Middle frontal gyrus (tissue), 1 donor: ENCODE measurements around the gene ALDH1A3.

Source experiments
- DNase-seq: peaks from one replicate; pipeline ENCODE4 v3.0.0-alpha.2; 2015; ENCODE audit warnings: low spot score; ENCODE audit errors: extremely low spot score

ALDH1A3 gene

DNA sequence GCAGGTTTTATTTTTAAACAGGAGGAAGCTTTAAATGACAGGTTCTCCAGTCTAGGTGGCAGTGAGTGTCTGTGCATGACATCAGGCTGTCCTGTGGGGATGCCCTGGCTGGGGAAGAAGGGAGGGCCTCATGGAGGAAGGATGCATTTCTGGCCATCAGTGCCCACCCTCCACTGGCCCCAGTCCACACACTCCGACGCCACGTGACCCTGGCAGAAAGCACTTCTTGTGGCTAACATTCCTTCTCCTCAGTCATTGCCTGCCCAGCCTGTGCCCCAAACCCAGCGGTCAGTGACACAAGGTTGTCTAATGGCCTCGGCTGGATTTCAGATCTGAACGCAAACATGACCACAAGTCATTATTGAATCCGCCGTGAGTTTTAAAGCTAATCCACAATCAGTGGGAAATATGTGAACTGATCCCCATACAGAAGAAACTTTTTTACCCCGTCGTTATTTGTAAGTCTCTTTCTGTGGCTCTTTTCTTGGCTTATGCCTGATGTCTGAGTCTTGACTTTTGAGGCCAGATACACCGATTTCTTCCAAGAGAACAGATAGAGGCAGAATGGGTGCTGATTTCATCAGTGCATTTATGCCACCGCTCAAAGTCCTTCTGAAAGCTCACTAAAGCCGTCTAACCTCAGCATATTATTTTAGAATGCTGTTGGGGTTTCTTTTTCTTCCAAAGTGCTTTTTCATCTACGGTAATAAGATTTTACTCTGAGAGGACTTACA lies 22.2 kb downstream of the ALDH1A3 start:
- DNase-seq, result no peak

DNA sequence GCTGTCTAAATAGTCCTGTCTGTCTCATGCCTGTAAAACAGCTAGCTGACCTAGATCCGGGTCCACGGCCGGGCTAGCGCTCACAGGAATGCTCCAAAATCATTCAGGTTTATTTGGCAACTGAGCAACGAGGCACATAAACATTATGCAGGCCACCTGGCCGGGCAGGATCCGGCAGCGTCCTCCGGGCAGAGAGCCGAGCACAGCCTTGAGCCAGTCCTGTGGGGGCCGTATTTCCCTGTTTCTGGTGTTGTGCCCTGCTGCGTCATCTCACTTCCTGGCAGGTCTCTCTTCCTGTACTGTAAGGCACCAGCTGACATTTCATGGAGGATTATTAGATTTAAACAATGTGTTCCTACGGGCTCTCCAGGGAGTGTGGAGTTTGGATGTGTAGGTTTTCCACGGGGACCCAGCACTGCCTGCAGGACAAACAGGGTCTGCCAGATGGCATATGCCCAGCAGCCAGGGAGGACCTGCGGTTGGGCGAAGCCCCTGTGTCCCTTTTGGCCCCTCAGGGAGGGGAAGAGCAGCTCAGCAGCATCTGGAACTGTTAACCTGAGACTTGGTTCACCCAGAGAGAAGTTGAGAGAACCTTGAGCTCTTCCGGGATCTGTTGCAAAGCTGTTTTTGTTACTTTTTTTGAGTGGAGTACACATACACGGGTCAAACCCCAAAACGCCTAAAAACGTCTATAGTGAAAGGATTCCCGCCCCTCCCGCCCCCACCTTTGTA lies 23.0 kb downstream of the ALDH1A3 start:
- no peak for DNase-seq

DNA sequence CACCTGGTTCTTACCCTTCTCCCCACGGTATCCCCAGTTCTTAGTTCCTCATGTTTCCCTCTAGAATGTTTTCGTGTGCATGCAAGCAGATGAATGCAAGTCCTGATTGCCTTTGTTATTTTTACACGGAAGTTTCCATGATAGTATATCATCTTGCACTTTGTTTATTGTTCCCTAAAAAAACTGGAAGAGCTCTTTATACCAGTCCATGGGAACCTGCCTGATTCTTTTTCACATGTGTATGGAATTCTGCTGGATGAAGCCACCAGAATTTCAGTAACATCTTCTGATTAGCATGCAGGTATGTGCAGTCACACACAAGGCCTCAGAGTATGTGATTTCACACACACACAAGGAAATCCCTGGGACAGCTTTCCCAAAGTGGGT lies 23.5 kb downstream of the ALDH1A3 start:
- no peak for DNase-seq

DNA sequence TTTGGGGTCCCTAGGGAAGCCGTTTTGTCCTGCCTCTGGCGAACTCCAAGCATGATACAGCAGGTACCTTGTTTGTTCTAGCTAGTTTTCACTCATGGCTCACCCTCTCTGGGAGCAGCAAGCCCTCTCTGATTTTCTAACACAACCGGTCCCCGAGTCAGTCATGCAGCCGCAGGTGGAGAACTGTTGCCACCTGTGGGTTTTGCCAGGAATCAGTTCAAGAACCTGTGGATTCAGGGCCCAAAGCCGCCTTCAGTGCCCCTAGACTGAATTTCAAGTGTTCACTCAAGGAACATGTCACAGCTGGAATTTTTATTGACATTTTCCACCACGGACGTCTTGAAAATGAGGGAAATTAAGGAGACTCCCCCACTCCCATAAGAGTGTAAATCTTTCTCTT lies 26.2 kb downstream of the ALDH1A3 start:
- DNase-seq, result no peak

DNA sequence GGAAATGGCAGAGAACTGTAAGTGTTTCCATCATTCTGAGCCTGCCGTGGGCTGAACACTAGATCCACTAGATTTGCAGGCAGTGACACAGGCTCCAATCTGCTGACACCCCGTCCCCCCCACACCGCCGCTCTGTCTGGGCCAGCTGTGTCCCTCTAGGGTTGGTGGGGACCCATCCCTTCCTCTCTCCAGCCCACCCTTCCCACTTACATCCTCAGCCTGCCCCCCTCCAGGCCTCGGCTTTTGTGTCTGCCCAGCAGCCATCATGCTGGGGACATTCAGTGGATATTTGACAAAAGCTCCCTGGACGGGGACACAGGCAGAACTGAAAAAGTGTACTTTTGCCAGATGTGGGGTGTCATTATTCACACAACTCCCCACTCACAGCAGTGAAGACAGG lies 28.8 kb downstream of the ALDH1A3 start:
- no peak for DNase-seq

DNA sequence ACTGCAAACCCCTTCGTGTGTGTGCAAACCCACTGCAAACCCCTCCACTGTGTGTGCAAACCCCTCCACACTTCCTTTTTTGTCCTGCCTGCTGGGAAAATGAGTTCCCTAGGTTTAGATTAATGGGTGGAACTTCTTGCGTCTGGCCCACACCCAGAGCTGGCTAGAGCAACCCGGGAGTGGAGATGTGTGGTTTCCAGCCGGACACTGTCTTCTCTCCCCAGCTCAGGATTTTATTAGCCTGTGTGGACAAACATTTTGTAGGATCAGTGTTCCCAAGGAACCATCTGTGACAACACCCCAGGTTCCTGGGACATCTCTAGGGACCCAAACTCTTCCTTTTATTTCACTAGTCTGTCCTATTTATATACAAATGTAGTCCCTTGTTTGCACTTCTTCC lies 29.9 kb downstream of the ALDH1A3 start:
- no peak for DNase-seq

DNA sequence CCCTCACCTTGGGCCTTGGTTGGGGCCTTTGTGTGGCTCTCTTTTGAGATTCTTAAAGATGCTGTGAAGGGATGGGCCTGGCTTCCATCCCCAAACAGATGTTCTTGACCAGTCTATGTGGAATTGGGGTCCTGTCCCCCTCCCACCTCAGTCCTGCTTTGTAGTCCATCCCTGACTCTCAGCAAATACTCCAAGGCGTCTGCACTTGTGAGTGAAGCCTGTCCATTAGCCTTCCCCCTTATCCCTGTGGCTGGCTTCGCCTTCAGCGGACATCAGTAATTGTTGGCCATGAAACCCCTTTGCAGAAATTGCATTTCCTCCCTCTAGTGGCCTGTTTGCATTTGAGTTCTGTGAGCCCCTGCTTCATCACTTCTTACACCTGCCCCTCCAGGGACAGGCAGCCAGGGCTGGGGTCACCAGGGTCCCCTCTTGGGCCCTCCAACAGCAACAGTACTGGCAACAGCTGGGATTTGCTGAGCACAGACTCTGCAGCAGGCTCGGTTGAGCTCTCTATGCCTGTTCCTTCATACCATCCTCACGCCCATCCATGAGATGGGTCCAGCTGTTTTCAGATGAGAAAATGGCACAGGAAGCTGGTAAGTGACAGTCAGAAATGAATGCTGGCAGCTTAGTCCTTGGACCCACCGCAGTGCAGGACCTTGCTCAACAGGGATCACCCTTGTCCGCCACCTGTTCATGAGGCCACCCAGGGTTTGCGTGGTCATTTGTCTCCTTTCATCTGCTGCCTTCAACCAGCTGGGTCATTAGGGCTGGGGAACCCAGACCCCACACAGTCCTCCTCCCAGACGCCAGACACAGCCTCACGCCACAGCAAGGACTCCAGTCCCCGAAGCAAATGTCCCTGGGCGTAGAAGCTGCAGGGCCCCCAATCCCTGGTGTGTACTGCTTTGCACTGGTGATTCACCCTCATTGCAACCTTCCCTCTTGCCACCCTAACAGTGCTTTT lies 30.6 kb downstream of the ALDH1A3 start:
- no peak for DNase-seq

DNA sequence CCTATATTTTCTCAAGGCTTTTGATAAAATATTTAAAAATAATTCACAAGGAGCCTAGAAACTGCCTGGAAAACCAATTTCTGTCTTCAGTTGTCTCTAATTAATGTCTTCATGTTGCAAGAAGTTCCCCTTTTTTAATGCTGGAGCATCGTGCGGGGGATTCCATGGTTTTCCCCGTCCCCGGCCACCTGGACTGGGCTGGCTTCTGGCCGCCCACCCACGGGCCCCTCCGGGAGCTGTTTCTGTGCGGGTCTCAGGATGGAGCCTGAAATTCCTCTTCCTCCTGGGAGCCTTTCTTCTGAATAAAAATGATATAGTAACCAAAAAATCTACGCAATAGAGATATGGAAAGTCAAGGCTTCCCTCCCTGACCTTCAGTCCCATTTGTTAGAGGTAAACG lies 31.5 kb downstream of the ALDH1A3 start:
- no peak for DNase-seq

DNA sequence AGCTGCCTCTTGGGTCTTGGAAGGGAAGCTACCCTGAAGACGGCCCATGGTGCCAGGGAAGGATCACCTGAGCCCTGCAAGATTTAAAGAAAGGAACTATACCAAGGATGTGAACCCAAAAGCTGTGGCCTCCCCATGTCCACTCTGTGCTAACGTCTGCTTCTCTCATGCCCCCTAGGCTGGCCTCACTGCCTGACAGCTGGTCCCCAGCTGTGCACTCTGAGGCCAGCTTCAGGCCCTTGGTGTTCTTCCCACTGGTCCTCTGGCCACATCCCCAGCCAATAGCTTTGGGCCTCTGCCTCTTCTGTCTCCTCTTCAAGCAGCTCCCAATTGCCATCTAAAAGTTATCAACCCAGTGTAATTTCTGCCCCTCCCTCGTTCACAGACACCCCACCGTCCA lies 34.3 kb downstream of the ALDH1A3 start:
- no peak for DNase-seq

DNA sequence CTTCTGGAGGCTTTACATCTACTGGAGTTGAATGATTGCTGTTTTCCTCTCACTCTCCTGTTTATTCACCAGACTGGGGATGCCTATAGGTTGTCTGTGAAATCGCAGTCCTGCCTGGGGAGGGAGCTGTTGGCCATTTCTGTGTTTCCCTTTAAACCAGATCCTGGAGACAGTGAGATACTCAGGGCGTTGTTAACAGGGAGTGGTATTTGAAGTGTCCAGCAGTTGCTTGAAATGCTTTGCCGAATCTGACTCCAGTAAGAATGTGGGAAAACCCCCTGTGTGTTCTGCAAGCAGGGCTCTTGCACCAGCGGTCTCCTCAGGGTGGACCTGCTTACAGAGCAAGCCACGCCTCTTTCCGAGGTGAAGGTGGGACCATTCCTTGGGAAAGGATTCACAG lies 35.2 kb downstream of the ALDH1A3 start:
- DNase-seq, result no peak

DNA sequence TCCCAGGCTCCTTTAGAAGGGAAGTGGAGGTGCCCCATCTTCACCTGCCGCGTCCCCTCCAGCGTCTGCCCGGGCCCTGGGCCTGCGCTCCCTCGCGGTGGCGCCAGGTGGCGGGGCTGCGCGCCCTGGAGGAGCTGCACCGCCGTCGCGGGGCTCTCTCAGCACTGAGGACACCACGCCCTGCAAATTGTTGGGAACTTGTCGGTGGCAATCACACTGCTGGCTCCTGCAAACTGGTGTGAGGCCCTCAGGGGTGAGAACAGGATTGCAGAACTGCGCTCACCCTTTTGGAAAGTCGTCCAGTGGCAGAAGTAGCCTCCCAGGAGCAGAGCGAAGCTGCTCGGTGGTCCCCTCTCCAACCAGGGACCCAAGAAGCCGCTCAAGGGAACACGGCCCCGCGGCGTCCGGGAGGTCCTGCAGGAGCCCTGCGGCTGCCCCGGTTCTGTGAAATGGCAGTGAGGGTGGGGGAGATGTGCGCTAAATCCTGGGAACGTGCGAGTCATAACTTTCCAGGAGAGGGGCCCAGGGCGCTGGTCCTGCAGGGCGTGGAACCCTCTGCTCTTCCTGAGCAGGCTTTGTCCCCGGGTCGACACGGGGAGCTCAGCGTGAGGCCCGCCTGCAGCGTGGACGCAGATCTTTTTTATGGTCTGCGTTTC lies 38.5 kb downstream of the ALDH1A3 start:
- peak; percentile 58 for DNase-seq

DNA sequence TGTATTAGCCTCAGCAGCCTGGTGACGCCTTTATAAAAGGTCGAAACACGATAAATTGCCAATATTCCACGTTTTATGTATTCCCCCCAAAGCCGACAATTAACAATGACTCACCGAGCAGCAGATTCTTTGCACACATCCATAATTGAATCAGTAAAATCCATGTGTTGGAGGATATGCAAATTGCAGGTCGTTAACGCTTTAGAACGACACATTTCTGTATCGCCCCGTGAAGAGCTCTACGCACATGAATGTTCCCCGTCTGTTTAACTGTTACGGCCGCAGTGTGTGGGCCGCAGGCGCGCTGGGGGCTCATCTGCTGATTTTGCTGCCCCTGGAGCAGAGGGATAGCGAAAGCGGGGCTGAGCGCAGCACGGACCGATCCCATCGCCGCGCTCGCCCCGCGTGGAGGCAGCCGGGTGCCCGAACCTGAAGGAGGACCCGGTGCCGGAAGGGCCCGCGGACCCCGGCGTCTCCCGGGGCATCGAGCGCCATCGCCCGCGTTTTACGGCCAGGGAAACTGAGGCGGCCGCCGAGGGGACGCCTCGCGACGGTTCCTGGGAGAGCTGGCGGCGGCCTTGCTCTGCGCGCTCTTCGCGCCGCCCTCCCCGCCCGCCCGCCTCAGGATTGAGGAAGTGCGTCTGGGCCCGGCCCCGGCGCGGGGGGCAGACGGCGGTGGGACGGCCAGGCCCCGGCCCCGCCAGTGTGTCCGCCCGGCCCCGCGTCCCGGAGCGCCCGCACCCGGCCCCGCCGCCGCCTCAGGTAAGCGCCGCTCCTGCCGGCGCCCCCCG lies 39.3 kb downstream of the ALDH1A3 start, which contains the start of gene LRRK1:
TSS of gene LRRK1 (plus strand) at position 668 of the 791 bp plus-strand sequence. CDS start 5,276 bp downstream, outside the sequence.
- DNase-seq, result no peak

DNA sequence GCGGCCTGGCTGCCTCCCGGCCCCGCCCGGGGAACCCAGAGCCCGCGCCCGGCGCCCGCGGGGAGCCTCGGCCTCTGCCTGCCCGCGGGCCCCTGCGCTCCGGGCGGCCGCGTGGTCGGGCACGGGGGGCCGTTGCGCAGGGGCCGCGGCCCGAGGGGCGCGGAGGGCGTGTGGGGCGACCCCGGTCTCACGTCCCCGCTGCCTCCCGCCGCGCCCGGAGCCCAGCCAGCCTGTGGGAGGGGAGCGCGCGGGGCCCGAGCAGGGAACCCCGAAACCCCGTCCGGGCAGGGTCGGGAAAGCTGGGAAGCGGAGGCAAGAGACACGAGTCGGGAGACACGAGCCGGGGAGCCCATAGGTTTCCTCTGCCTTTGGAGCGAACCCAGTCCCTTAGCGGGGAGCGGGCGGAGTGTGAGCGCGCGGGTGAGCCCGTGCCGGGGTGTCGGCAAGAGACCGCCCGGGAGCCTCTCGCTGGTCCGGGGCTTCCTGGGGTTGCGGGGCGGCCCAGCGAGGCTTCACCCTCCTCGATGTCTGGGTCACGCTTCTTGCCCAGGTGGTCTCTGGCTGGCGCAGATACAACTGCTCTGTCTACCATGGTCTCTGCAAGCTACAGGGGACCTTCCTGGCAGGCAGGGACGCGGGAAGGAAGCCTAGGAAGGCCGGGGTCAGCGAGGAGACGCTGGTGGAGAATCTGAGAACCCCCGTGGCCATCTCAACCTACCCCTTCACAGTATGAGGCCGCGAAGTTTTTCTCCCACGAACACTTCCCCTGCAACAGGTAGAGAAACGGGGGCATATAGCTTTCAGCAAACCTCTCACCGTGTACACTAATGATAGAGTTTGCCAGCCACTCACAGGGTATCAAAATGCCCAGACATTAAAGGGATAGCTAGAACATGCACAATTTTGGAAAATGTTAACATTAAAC lies 40.1 kb downstream of the ALDH1A3 start:
- DNase-seq, result no peak

DNA sequence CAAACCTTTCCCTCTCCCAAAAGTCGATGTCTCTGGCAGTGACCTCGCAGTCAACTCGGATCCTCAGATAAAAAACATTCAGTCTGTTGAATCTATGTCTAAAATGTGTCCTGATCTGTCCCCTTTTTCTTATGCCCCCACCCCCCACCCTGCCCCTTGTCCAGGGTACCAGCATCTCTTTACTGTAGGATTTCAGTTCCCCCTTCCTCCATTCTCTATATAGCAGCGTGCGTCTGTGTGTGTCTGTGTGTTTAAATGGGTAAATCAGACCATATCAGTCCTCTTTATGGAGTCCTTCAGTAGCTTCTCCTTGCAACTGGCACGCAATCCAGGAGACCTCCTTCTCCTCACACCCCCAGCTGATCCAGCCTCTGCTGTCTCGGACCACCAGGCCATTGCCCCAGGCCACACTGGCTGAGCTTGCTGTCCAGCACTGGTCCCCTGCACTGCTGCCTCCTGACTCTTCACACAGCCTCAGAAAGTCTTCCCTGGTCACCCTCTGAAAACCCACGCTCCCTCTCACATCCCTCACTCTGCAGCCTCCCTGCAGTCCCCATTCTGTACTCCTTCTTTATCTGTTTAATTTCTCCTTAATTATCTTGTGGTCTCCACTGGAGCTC lies 41.0 kb downstream of the ALDH1A3 start:
- no peak for DNase-seq

DNA sequence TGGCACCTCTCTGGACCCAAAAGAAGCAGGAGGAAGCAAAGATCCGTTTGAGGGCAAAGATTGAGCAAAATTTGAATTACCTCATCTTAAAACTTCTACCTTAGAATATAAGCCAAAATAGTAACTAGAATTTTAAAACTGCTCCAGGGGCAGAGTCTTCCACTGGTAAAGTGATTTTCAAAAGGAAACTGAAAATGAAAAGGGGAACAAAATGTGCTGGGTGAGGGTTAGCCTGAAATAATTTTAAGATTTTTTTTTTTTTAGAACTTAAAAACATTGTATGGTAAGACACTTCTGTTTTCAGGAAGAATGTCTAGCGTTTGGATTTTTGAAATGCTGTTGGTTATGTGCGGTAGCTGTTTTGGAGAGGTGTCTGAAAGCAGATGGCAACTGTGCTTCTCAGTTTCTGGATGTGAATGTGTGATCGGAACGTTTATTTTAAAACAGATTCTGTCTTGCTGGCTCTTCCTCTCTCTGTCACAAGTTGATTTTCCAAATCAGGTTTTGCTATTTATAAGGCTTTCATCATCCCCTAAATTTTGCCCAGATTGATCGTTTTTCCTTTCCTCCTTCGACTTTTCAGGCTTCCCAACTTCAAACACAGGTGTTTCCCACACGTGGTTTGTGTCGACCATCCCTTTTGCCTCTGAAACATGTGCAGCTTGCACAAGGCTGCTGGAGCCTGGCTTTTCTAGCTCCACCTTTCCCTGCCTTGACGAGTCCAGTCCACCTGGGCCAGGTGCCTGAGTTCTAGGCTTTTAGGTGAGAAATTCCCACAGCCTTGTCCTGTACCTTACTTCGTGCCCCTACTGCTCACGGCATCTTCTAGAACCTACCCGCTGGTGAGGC lies 42.8 kb downstream of the ALDH1A3 start:
- peak; percentile 9 for DNase-seq

DNA sequence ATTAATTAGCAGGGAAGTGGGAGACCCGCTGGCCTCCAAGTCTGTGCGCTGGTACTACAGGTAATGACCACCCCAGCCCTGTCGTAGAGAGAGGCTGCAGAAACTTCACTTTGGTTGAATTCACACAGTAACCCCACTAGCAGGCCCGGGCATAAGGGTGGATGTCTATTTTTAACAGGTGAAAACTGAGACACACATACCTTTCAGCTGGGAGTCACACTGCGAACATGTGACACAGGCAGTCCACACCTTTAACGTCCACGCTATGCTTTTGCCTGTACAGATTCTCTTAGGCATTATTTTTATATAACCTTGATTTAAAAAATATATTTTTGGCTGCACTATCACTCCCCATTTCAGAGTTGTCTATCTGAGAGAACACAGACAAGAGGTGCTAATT lies 43.4 kb downstream of the ALDH1A3 start:
- no peak for DNase-seq

DNA sequence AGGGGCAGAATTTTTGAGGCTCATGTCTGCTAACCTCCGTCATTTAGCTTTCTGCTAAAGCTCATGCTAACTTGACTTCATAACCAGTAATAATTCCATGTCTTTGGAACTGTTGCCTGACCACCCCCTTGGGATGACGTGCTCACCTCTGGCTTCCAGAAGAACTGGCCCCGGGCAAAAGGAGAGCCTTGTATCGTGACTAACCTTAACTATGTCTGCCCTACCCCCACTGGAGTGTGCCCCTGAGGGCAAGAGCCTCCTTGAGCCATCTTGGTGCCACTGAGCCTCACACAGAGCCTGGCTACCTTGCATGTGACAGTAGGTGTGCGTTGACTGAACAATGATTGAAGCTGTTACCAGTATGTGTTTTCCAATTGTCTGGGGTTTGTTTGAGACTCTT lies 44.3 kb downstream of the ALDH1A3 start:
- no peak for DNase-seq

DNA sequence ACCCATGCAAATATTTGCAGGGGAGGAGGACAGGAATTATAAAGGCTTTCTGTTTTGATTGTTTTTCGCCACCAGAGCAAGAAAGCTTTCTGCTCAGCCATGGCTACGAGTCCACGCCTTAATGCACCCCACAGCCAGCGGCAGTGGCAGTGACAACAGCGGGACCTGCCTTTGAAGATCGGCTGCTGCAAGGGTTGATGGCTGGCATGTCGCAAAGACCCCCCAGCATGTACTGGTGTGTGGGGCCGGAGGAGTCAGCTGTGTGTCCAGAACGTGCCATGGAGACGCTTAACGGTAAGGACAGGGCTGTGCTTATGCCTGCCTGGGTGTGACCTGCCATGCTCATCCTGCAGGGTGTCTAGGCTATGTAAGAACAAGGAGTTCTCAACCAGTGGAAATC lies 44.8 kb downstream of the ALDH1A3 start:
- no peak for DNase-seq
